GM15510 (cell line): ENCODE results near the gene COL5A1.

Source experiments
- POLR2A ChIP-seq: IDR thresholded peaks from 3 replicates; pipeline ENCODE4 v1.6.1; 2011; ENCODE audit warnings: borderline replicate concordance; ENCODE audit not compliant: insufficient read length; ENCODE audit errors: extremely low read depth

The COL5A1 gene

GRCh38 chr9:134883040-134883782 is 241.6 kb downstream of the COL5A1 start:
- TF ChIP-seq POLR2A, result no peak

- no peak for TF ChIP-seq POLR2A
Measured at GRCh38 chr9:134884492-134884891, 242.9 kb downstream of the COL5A1 start.

GRCh38 chr9:134885001-134885678 is 243.5 kb downstream of the COL5A1 start:
- no peak for TF ChIP-seq POLR2A

GRCh38 chr9:134885679-134886412 is 244.2 kb downstream of the COL5A1 start:
- TF ChIP-seq POLR2A, result no peak

- TF ChIP-seq POLR2A, result no peak
Measured at GRCh38 chr9:134886413-134886913, 244.9 kb downstream of the COL5A1 start.

- no peak for TF ChIP-seq POLR2A
Measured at GRCh38 chr9:134887219-134887618, 245.6 kb downstream of the COL5A1 start.

- no peak for TF ChIP-seq POLR2A
Measured at GRCh38 chr9:134887686-134888602, 246.3 kb downstream of the COL5A1 start.

GRCh38 chr9:134888603-134889190 is 247.1 kb downstream of the COL5A1 start:
- no peak for TF ChIP-seq POLR2A

GRCh38 chr9:134889386-134890154 is 248.0 kb downstream of the COL5A1 start:
- TF ChIP-seq POLR2A, result no peak

GRCh38 chr9:134890155-134890495 is 248.5 kb downstream of the COL5A1 start:
- TF ChIP-seq POLR2A, result no peak

GRCh38 chr9:134891053-134891452 is 249.4 kb downstream of the COL5A1 start:
- TF ChIP-seq POLR2A, result no peak

GRCh38 chr9:134891713-134892112 is 250.1 kb downstream of the COL5A1 start:
- TF ChIP-seq POLR2A, result no peak

- no peak for TF ChIP-seq POLR2A
Measured at GRCh38 chr9:134892221-134892620, 250.6 kb downstream of the COL5A1 start.
